H9 (cell line): ENCODE data around the gene B3GNT7. TPM values are rescaled to one million over a fixed set of nuclear protein-coding genes. Genes with fewer than 3 reads are reported as not detected.
A peak's percentile ranks its signal among the peaks of the same experiment; 100 is the strongest.

Experiments used
- DNase-seq: peaks from one replicate; pipeline ENCODE4 v3.0.0-alpha.2; 2017
- H2AFZ ChIP-seq: one replicate; pipeline ENCODE4 v1.6.1; 2013; ENCODE audit warnings: mild to moderate bottlenecking, low read length, control low read depth, moderate library complexity
- H2AK5ac ChIP-seq: 2 replicates; pipeline ENCODE4 v1.6.1; 2013; ENCODE audit warnings: low read length, control low read depth, mixed read lengths; ENCODE audit not compliant: insufficient read length
- H2BK120ac ChIP-seq: one replicate; pipeline ENCODE4 v1.6.1; 2013; ENCODE audit warnings: low read depth, mild to moderate bottlenecking, low read length, control low read depth, inconsistent platforms; ENCODE audit not compliant: poor library complexity, severe bottlenecking
- H2BK12ac ChIP-seq: 2 replicates; pipeline ENCODE4 v1.6.1; 2013; ENCODE audit warnings: low read length, control low read depth, mixed read lengths, low read depth; ENCODE audit not compliant: insufficient read length
- H2BK15ac ChIP-seq: 2 replicates; pipeline ENCODE4 v1.6.1; 2013; ENCODE audit warnings: low read depth, low read length, control low read depth
- H2BK20ac ChIP-seq: one replicate; pipeline ENCODE4 v1.6.1; 2013; ENCODE audit warnings: low read depth, mild to moderate bottlenecking, low read length, control low read depth, inconsistent platforms; ENCODE audit not compliant: poor library complexity, severe bottlenecking
- H2BK5ac ChIP-seq: 2 replicates; pipeline ENCODE4 v1.6.1; 2013; ENCODE audit warnings: low read length, control low read depth, mixed read lengths; ENCODE audit not compliant: insufficient read length
- H3K14ac ChIP-seq: 2 replicates; pipeline ENCODE4 v1.6.1; 2013; ENCODE audit warnings: low read length, control low read depth; ENCODE audit not compliant: insufficient read depth
- H3K18ac ChIP-seq: 2 replicates; pipeline ENCODE4 v1.6.1; 2013; ENCODE audit warnings: low read depth, mild to moderate bottlenecking, mixed read lengths, low read length, control low read depth; ENCODE audit not compliant: insufficient read length
- H3K23ac ChIP-seq: 2 replicates; pipeline ENCODE4 v1.6.1; 2013; ENCODE audit warnings: low read length, control low read depth, mixed read lengths, low read depth; ENCODE audit not compliant: insufficient read length
- H3K23me2 ChIP-seq: 2 replicates; pipeline ENCODE4 v1.6.1; 2013; ENCODE audit warnings: low read depth, mild to moderate bottlenecking, mixed read lengths, low read length, control low read depth; ENCODE audit not compliant: insufficient read length, poor library complexity, severe bottlenecking
- H3K27ac ChIP-seq: 2 replicates; pipeline ENCODE4 v1.5.1; 2013; ENCODE audit warnings: low read length, control low read depth, mixed read lengths, low read depth; ENCODE audit not compliant: insufficient read length
- H3K27me3 ChIP-seq: 2 replicates; pipeline ENCODE4 v1.6.1; 2013; ENCODE audit warnings: low read length, control low read depth, inconsistent platforms; ENCODE audit not compliant: insufficient read depth
- H3K4ac ChIP-seq: 2 replicates; pipeline ENCODE4 v1.6.1; 2013; ENCODE audit warnings: low read depth, mild to moderate bottlenecking, control low read depth, inconsistent platforms, low read length, moderate library complexity
- H3K4me1 ChIP-seq: 2 replicates; pipeline ENCODE4 v1.6.1; 2013; ENCODE audit warnings: low read length, control low read depth, inconsistent platforms; ENCODE audit not compliant: insufficient read depth
- H3K4me2 ChIP-seq: 2 replicates; pipeline ENCODE4 v1.6.1; 2013; ENCODE audit warnings: low read length, control low read depth, mixed read lengths; ENCODE audit not compliant: insufficient read length, insufficient read depth
- H3K56ac ChIP-seq: 2 replicates; pipeline ENCODE4 v1.6.1; 2013; ENCODE audit warnings: low read depth, mild to moderate bottlenecking, mixed read lengths, low read length, control low read depth; ENCODE audit not compliant: insufficient read length
- H3K79me1 ChIP-seq: 2 replicates; pipeline ENCODE4 v1.6.1; 2013; ENCODE audit warnings: low read depth, mild to moderate bottlenecking, moderate library complexity, low read length, control low read depth, inconsistent platforms; ENCODE audit not compliant: insufficient read depth, poor library complexity, severe bottlenecking
- H3K79me2 ChIP-seq: 2 replicates; pipeline ENCODE4 v1.6.1; 2013; ENCODE audit warnings: low read length, control low read depth, inconsistent platforms; ENCODE audit not compliant: insufficient read depth
- H3K9ac ChIP-seq: 2 replicates; pipeline ENCODE4 v1.6.1; 2013; ENCODE audit warnings: low read length, control low read depth, mixed read lengths; ENCODE audit not compliant: insufficient read length; ENCODE audit errors: extremely low read depth
- H3K9me3 ChIP-seq: one replicate; pipeline ENCODE4 v1.6.1; 2013; ENCODE audit warnings: low read depth, low read length, inconsistent platforms; ENCODE audit not compliant: control insufficient read depth
- H3T11ph ChIP-seq: one replicate; pipeline ENCODE4 v1.6.1; 2013; ENCODE audit warnings: mild to moderate bottlenecking, low read length, control low read depth, inconsistent platforms
- H4K20me1 ChIP-seq: one replicate; pipeline ENCODE4 v1.6.1; 2013; ENCODE audit not compliant: control insufficient read depth, insufficient read length, insufficient read depth
- H4K5ac ChIP-seq: 2 replicates; pipeline ENCODE4 v1.6.1; 2013; ENCODE audit warnings: low read depth, mild to moderate bottlenecking, mixed read lengths, low read length, control low read depth; ENCODE audit not compliant: insufficient read length
- H4K8ac ChIP-seq: replicated peaks from 2 replicates; pipeline ENCODE4 v1.6.1; 2013; ENCODE audit warnings: low read length, control low read depth, mixed read lengths, low read depth; ENCODE audit not compliant: insufficient read length
- H4K91ac ChIP-seq: 2 replicates; pipeline ENCODE4 v1.6.1; 2013; ENCODE audit warnings: low read depth, mild to moderate bottlenecking, moderate library complexity, mixed read lengths, low read length, control low read depth; ENCODE audit not compliant: insufficient read length
- H3K27ac Mint-ChIP-seq, 3 experiments: 2 replicates in 2 of 3; 3 replicates in 1 of 3; pipeline ENCODE4 v1.8.0; 2020 to 2021; ENCODE audit warnings: mixed read lengths in 3 of 3, mild to moderate bottlenecking in 1 of 3, moderate library complexity in 1 of 3
- H3K27me3 Mint-ChIP-seq: 2 replicates; pipeline ENCODE4 v1.8.0; 2021; ENCODE audit warnings: low read depth, mild to moderate bottlenecking, moderate library complexity, mixed read lengths
- H3K36me3 Mint-ChIP-seq, 3 experiments: 2 replicates in 2 of 3; 3 replicates in 1 of 3; pipeline ENCODE4 v1.8.0; 2020 to 2021; ENCODE audit warnings: low read depth in 3 of 3, mixed read lengths in 3 of 3; ENCODE audit not compliant: insufficient read depth in 1 of 3
- H3K4me1 Mint-ChIP-seq, 2 experiments: 2 replicates each; pipeline ENCODE4 v1.8.0; 2020; ENCODE audit warnings: mixed read lengths in 2 of 2
- H3K4me3 Mint-ChIP-seq, 2 experiments: 2 replicates in 1 of 2; 3 replicates in 1 of 2; pipeline ENCODE4 v1.8.0; 2020 to 2021; ENCODE audit warnings: mild to moderate bottlenecking in 2 of 2, mixed read lengths in 2 of 2, moderate library complexity in 1 of 2
- H3K9me3 Mint-ChIP-seq, 2 experiments: 2 replicates in 1 of 2; 3 replicates in 1 of 2; pipeline ENCODE4 v1.8.0; 2020; ENCODE audit warnings: mild to moderate bottlenecking in 2 of 2, mixed read lengths in 2 of 2, moderate library complexity in 1 of 2
- CTCF ChIP-seq: fragments of 200-600 bp; sonication (generic); conservative IDR thresholded peaks from 3 replicates; pipeline ENCODE4 v1.8.0; 2021; ENCODE audit warnings: antibody characterized with exemption, mild to moderate bottlenecking
- WGBS: extraction: QIAGEN DNeasy Blood & Tissue Kit; methylation state at CpG from one replicate; pipeline ENCODE4 v1.1.7; 2013; ENCODE audit warnings: missing lambda C conversion rate, low lambda C conversion rate, mixed read lengths; ENCODE audit not compliant: insufficient read length; ENCODE audit errors: extremely low coverage; 5-methylcytosine and 5-hydroxymethylcytosine counted together
- total RNA-seq: library from RNA; stranded (reverse); gene quantifications from 2 replicates; pipeline ENCODE4 v1.2.1, GENCODE V29; 2021

B3GNT7 gene
- total RNA-seq, 1 experiment from 2014 or later: 42.2 TPM

GRCh38 chr2:231418820-231419640 lies 23.5 kb downstream of the B3GNT7 start:
- H3K27me3 Mint-ChIP-seq: no peaks in the 10 kb centered on the region; the same call in none of the 2 replicates
- H3K79me1 ChIP-seq: no peaks in the 10 kb centered on the region
- H3K9ac ChIP-seq: no peak overlapping the region
- no peak overlapping the region for H3K18ac ChIP-seq
- H3K27ac Mint-ChIP-seq: peak overlapping the region in 1 of 3 experiments; percentile 54; a peak in 1 of 7 replicates
- WGBS: no CpG with 5 or more reads among the region's 26 CpGs
- H3K4me3 Mint-ChIP-seq: no peak overlapping the region
- no peak overlapping the region for H3K4me2 ChIP-seq
- H3K23ac ChIP-seq: no peak overlapping the region
- H2AK5ac ChIP-seq: no peak overlapping the region
- H4K91ac ChIP-seq: no peak overlapping the region
- H3K23me2 ChIP-seq: no peaks in the 10 kb centered on the region
- no peak overlapping the region for H3K14ac ChIP-seq
- H4K5ac ChIP-seq: no peak overlapping the region
- no peak overlapping the region for H2BK5ac ChIP-seq
- H3K27me3 ChIP-seq: no peaks in the 10 kb centered on the region
- no peak overlapping the region for H2BK12ac ChIP-seq
- H4K8ac ChIP-seq: no peak overlapping the region
- no peak overlapping the region for H2BK20ac ChIP-seq
- no peaks in the 10 kb centered on the region for H3K9me3 Mint-ChIP-seq
- peaks cover 11 to 14% of the 10 kb centered on the region in 2 experiments for H3K4me1 Mint-ChIP-seq
- no peaks in the 10 kb centered on the region for H4K20me1 ChIP-seq
- no peak overlapping the region for H3K4ac ChIP-seq
- DNase-seq: no peak
- H3K9me3 ChIP-seq: no peaks in the 10 kb centered on the region
- peaks cover 4% of the 10 kb centered on the region; the same call in 1 of the 2 replicates for H3K4me1 ChIP-seq
- TF ChIP-seq CTCF: no peak
- H2BK15ac ChIP-seq: no peak overlapping the region
- no peak overlapping the region for H3K27ac ChIP-seq
- H3K56ac ChIP-seq: no peak overlapping the region
- no peak overlapping the region for H3T11ph ChIP-seq
- H3K79me2 ChIP-seq: no peaks in the 10 kb centered on the region
- H2BK120ac ChIP-seq: no peak overlapping the region
- no peak overlapping the region for H2AFZ ChIP-seq
- H3K36me3 Mint-ChIP-seq: peaks cover 0 to 2% (median 1%) of the 10 kb centered on the region in 3 experiments; a peak in 5 of 7 replicates
